ENCODE measurements around the gene FAM170B.

DNA sequence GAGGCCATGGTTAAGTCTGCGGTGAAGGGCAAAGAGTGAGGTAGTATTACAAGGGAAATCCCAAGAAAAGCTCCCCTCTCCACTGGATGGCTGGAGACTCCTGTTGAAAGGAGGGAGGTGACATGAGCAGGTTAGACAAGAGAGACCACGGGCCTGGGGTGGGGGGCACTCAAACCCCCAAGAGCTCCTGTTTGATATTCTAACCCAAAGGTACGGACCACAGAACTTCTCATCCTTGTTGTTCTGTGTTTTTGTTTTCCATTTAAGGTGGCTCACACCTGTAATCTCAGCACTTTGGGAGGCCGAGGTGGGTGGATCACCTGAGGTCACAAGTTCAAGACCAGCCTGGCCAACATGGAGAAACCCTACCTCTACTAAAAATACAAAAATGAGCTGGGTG is 30.1 kb downstream of the FAM170B start:
- TF ChIP-seq CTCF (conservative IDR thresholded peaks at IDR 0.05; ENCODE audit: low read length) (no peak), EZH2phosphoT487 (IDR thresholded peaks at IDR 0.05; ENCODE audit: borderline replicate concordance) (no peak)

Data from Loucy (cell line).